GM18517 (cell line): ENCODE measurements around the gene RNF157.
A peak's percentile ranks its signal among the peaks of the same experiment; 100 is the strongest.
"Not testable (repeated sequence)": the region's sequence is repeated elsewhere in the genome, so short reads cannot be mapped to it uniquely, and the experiment has no call there.

Source experiments
- ATAC-seq: cut with Tn5 transposase; IDR thresholded peaks from one replicate; pipeline ENCODE4 v1.9.1; 2021; ENCODE audit warnings: mild to moderate bottlenecking, moderate library complexity; ENCODE audit not compliant: unreplicated experiment

The RNF157 gene

GRCh38 chr17:76236603-76237002 is 3.7 kb downstream of the RNF157 start:
- no peak for ATAC-seq

- ATAC-seq, result no peak
Observed at GRCh38 chr17:76235883-76236282, 4.4 kb downstream of the RNF157 start.

- peak; percentile 63 for ATAC-seq
Observed at GRCh38 chr17:76234354-76234679, 6.0 kb downstream of the RNF157 start.

DNA sequence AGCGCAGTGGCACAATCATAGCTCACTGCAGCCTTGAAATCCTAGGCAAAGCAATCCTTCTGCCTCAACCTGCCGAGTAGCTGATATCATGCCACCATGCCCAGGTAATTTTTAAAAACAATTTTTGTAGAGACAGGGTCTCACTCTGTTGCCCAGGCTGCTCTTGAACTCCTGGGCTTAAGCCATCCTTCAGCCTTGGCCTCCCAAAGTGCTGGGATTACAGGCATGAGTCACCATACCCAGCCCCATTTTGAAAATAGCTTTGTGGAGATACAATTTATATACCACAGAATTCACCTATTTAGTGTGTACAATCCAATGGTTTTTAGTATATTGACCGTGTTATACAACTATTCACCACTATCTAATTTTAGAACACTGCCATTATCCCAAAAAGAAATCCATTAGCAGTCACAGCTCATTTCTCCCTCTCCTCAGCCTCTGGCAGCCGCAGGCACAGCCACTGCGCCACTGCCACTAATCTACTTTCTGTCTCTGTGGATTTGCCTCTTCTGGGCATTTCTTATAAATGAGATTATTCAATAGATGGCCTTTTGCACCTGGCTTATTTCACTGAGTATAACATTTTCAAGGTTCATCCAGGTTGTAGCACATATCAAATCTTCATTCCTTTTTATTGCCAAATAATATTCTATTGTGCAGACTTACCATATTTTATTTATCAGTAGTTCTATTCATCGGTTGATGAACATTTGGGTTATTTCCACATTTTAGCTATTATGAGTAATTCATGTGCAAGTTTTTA is 6.5 kb downstream of the RNF157 start:
- ATAC-seq, result no peak

DNA sequence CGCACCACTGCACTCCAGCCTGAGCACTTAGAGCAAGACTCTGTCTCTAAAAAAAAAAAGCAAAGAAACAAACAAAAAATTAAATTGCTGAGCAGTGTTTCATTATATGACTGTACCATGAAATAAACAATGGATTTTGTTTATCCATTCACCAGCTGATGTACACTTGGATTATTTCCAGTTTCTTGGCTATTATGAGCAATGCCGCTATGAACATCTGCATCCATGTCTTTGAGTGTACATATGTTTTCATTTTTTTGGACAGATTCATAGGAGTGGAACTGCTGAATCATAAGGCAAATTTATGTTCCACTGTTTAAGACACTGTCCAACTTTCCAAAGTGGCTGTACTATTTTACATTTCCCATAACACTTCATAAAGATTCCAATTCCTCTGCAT is 8.0 kb downstream of the RNF157 start:
- ATAC-seq, result no peak

DNA sequence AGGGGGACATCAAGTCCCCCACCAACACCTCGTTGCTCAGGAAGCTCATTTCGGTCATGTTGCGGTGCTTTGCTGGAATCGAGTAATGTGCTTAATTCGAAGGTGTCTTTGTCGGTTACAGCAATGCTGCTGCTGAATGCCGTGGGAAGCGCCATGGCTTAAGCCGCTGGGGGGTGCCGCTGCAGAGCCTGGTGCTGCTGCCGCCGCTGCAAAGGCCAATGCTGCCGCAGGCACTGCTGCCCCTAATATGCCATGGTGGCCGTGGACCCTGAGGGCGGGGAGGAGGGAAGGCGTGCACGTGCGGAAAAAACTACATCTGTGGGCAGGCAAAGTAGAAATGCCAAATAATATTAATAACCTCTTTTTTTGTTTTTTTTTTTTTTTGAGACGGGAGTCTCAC is 13.5 kb downstream of the RNF157 start:
- ATAC-seq, result not testable (repeated sequence)

- not testable (repeated sequence) for ATAC-seq
Observed at GRCh38 chr17:76225373-76226086, 14.8 kb downstream of the RNF157 start.

GRCh38 chr17:76223802-76224201 is 16.5 kb downstream of the RNF157 start:
- ATAC-seq, result no peak

DNA sequence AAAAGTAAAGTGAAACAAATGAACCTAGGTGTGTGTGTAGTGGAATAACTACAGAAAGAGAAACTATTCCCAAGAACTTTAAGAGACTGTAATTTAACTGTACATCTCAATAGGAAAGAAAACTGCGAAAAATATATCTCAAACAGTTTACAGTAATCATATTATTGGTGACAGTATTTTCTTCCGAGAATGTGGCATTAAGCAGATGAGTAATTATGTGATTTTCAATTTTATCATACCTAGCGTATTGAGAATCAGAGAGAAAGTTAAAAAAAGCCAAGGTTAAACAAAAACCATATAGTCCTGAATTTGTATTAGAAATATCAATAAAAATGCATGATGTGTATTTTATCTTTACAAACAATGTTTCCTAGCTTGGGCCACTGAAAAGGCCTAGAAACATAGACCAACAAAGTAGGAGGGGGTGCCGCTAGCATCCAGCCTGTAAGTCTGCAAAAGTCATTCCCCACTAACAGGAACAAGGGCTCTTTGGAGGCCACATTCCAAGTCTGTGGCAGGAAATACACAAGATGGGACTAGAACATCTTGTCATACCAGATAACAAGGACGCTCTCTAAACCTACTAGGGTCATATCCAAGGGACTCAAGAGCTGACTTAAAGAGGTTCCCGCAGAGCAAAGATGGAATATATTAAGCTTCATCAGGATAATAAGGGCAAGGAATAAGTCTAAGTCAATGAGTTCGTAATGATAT is 20.5 kb downstream of the RNF157 start:
- ATAC-seq, result no peak

DNA sequence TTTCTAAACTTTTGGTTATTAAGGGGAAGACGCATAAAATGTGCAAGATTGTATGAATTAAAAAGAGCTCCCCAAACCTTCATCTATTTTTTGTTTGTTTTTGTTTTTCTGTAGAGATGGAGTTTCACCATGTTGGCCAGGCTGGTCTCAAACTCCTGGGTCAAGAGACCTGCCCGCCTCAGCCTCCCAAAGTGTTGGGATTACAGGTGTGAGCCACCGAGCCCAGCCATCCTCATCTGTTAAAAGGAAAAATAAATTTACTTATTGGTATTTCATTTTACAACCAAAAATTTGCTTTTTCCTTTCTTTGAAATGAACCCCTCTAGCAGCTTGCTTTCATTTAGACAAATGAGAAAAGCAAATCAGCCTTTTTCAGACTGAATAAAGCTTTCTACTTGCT is 23.2 kb downstream of the RNF157 start:
- ATAC-seq, result no peak

- no peak for ATAC-seq
Observed at GRCh38 chr17:76213491-76213890, 26.8 kb downstream of the RNF157 start.

GRCh38 chr17:76208120-76208519 is 32.2 kb downstream of the RNF157 start:
- no peak for ATAC-seq

- ATAC-seq, result no peak
Observed at GRCh38 chr17:76207275-76208059, 32.8 kb downstream of the RNF157 start.

DNA sequence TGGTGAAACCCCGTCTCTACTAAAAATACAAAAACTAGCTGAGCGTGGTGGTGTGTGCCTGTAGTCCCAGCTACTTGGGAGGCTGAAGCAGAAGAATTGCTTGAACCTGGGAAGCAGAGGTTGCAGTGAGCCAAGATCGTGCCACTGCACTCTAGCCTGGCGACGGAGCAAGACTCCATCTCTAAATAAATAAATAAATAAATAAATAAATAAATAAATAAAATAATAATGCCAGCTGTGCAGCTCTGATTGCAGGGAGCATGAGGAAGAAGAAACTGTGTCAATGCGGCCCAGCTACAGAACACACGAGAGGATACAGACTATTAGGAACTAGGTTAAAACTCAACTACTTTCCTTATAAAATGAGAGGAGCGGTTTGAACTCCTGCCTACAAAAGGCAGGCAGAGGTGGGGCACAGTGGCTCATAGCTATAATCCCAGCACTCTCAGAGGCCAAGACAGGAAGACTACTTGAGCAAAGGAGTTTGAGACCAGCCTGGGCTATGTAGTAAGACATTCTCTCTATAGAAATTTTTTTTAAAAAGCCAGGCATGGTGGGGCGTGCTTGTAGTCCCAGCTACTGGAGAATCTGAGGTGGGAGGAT is 34.6 kb downstream of the RNF157 start:
- not testable (repeated sequence) for ATAC-seq

- no peak for ATAC-seq
Observed at GRCh38 chr17:76204277-76204676, 36.0 kb downstream of the RNF157 start.

- no peak for ATAC-seq
Observed at GRCh38 chr17:76200354-76200753, 39.9 kb downstream of the RNF157 start.

DNA sequence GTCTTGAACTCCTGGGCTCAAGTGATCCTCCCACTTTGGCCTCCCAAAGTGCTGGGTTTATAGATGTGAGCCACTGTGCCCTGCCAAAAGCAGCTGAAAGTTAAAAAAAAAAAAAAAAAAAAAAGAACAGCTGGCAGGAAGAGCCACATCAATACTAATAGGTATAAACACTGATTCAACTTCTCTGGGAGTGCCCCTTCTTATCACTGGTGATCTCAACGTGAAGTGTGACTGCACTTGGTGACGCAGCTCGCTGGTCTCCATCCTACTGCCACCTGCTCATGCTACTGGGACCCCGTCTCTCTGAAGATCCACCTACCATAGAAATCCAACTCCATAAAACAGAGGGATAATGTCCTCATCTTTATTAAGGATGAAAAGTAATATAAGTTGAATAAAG is 40.8 kb downstream of the RNF157 start:
- no peak for ATAC-seq

DNA sequence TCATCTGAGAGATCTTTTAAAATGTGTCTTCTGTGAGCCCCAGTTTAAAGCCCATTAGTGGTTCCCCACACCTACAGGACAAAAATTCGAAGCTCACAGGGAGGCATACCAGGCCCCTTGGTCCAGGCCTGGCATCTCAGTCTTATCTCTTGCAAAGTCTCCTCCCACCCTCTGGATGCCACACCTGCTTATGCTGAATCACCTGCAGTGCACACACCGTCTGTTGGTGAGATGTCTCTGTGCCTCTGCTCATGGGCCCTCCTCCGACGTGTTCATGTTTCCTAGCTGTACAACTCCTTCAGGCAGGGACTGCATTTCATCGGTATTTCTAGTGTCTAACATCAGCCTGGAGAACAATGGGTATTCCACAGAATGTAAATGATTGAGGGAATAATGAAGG is 41.6 kb downstream of the RNF157 start:
- no peak for ATAC-seq

DNA sequence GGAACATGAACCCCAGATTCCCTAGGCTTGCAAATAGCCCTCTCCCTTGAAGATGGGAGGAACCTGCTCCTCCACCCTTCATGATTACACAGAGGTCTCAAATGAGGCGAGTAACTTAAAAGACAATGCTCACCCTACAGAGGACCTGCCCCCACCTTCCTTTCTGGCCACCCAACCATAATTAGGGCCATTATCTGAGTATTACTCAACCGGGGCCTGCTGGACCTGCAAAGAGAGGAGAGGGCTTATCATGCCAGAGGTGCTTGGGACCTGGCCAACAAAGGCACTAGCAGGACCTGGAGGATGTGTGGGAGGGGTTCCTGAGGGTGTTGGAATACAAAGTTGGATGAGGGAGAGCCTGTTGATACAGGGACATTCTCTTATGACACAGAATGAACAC is 42.4 kb downstream of the RNF157 start:
- ATAC-seq, result no peak

- no peak for ATAC-seq
Observed at GRCh38 chr17:76196675-76197074, 43.6 kb downstream of the RNF157 start.
